Stimulated activated CD8-positive, alpha-beta memory T cell treated with anti-CD3 and anti-CD28 coated beads, Interleukin-4, amount 100 ng/mL, for 1 hour (primary cell): ENCODE results near the gene GDPD5.
"Not testable (repeated sequence)": the region's sequence is repeated elsewhere in the genome, so short reads cannot be mapped to it uniquely, and the experiment has no call there.

Experiments
- DNase-seq, 2 donors: peaks; one replicate each; pipeline ENCODE4 v3.0.0-alpha.2; 2020; ENCODE audit warnings: low read depth in 2 of 2, low spot score in 1 of 2

The GDPD5 gene

GRCh38 chr11:75430714-75431532, 94.8 kb downstream of the GDPD5 start:
- no peak for DNase-seq

GRCh38 chr11:75429902-75430713, 95.6 kb downstream of the GDPD5 start:
- peak; percentile 13 to 21 for DNase-seq

DNA sequence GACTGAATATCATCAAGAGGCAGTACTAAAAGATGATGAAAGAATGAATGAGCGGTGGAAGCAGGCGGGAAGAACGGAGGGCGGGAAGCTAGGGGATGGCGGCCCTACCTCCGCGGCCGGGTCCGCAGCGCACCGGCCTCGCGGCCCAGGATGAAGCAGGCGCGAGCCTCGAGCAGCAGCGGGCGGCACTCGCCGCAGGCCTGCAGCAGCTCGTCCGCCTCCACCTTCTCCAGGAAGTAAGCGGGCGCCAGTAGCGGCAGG, 96.2 kb downstream of the GDPD5 start:
- no peak for DNase-seq

DNA sequence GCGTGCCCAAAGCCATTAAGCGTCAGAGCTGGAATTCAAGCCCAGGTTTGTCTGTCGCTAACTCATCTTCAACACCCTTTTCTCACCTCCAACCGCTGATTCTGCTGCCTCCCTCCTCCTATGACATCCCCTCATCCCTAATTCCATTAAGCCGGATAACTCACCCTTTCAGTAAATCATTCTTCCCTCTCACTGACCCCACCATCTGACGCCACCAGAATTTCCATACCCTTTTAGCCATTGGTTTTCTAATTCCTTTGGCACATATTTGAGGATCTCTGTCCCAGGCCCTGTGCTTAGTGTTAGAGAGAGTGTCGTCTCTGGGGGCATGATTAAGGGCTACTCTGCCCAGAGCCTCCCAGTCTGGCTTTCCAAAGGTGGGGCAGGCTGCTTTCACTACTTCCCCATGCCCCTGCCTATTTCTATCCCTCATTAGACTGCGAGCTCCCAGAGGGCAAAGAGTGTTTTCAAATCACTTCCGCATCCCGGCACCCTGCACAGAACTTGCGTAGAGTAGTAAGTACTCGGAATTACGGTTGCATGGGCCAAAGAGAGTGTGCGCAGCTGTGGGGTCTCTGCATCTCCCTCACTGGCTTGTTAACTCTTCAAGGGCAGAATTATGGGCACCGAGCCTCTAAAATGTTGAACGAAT, 96.6 kb downstream of the GDPD5 start:
- DNase-seq: no peak

- peak; percentile 5 to 47 for DNase-seq
Observed at GRCh38 chr11:75428281-75428724, 97.4 kb downstream of the GDPD5 start.

DNA sequence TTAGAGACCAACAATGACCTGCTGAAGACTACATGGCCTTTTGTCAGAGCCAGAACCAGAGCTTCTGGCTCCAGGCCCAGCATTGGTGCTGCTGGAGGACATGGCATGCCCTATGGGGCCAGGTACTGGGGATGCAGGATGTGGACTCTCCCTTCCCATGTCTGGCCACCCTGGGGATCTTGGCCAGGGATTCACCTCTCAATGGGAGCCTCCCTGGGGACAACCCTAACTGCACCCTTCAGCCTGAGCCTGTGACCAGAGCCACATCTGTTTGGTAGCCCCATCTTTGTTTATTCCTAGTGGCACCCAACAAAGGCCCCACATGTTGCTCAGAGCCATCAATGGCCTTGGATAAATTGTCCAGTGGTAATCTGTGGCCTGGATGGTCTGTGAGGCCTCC, 98.6 kb downstream of the GDPD5 start:
- DNase-seq: no peak

GRCh38 chr11:75426720-75427086, 99.0 kb downstream of the GDPD5 start:
- DNase-seq: no peak

DNA sequence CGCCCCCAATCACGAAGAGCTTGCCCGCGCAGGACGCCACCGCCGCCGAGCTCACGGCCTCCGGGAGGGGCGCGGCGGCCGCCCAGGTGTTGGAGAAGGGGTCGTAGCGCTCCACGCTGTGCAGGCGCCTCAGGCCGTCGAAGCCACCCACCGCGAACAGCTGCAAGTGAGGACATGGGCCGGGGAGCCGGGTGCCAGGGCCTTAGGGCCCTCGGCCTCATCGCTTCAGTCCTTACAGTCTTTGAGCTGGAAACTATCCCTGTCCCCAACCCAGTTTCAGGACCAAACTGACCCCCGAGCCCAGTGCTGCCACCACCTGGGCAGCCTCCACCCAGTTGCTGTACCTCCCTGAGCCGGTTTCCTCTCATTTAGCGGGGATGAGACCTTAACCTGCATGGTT, 100.3 kb downstream of the GDPD5 start:
- no peak for DNase-seq

- no peak for DNase-seq
Observed at GRCh38 chr11:75424396-75424795, 101.3 kb downstream of the GDPD5 start.

GRCh38 chr11:75423721-75424120, 102.0 kb downstream of the GDPD5 start:
- DNase-seq: no peak

GRCh38 chr11:75422248-75423231, 103.2 kb downstream of the GDPD5 start:
- DNase-seq: no peak

DNA sequence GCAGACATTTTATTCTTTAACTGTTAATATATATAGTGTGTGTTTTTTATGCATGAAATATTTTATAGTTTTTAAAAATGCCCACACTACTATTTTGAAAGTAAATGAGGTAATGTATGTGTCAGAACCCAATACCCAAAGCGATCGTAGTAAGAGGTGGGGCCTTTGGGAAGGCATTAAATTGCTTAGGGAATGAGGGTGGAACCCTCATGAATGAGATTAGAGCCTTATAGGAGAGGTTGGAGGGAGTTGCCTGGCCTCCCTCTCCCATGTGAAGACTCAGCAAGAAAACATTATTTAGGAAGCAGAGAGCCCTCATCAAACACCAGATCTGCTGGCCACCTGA, 103.9 kb downstream of the GDPD5 start:
- no peak for DNase-seq

GRCh38 chr11:75421035-75421602, 104.6 kb downstream of the GDPD5 start:
- no peak for DNase-seq

DNA sequence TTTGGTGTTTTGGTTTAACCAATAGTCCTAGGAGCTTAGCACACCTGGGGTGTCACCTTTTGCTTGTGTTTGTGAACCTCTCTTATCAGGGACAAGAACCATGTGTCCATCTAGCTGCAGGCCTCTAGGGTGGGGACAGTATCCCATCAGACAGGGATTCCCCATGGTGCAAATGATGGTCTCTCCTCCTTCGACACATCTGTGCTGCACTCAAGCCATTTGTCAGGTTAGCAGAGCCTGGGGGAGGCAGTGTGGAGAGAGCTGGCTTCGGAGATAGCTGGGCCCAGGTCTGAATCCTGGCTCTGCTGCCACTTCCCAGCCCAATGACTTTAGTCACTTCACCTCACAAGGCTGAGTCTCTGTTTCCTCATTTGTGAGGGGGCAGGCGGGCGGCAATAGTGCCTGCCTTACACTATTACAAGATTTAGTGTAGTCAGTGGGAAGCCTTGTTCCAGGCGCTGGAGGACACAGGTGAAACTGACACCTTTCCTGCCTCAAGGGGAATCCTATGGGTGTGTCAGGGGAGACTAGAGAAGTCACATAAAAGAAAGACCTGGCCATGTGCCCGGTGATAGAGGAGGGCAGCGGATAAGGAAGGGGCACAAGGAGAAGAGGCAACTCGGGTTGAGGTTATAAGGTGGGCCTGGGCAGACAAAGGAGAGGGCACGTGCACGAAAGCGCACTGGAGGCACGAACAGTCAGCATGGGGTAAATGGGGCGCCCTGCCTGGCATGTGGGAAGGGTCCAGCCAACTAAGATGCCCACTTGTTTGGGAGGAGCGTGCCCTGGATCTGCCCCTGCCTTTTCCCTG, 105.3 kb downstream of the GDPD5 start:
- no peak for DNase-seq

DNA sequence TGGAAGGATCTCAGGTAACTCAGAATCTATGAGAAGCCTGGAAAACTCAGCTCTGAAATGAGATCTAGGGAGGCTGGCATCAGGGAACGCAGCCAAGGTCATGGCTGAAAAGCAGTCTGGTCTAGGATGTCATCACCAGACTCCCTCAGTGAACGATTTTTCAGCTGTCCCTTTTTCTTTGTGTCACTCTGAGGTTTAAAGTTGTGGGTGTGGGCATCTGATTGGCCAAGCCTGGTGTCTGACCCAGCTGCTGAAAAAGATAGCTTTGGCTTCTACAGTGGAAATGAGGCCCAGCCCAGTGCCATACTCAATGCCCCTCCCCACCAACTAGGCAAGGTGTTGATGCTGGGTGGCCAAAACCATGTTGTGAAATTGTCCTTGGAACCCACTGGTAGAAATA, 111.9 kb downstream of the GDPD5 start:
- no peak for DNase-seq

- DNase-seq: not testable (repeated sequence)
Observed at GRCh38 chr11:75413146-75413545, 112.6 kb downstream of the GDPD5 start.

DNA sequence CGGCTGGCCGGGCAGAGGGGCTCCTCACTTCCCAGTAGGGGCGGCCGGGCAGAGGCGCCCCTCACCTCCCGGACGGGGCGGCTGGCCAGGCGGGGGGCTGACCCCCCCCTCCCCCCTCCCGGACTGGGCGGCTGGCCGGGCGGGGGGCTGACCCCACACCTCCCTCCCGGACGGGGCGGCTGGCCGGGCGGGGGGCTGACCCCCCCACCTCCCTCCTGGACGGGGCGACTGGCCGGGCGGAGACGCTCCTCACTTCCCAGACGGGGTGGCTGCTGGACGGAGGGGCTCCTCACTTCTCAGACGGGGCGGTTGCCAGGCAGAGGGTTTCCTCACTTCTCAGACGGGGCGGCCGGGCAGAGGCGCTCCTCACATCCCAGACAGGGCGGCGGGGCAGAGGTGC, 115.8 kb downstream of the GDPD5 start:
- not testable (repeated sequence) for DNase-seq

- DNase-seq: no peak
Observed at GRCh38 chr11:75408957-75409219, 116.9 kb downstream of the GDPD5 start.

GRCh38 chr11:75406338-75406777, 119.4 kb downstream of the GDPD5 start:
- no peak for DNase-seq
